NT2/D1 (cell line): Measurements from ENCODE around the gene ANO1.

Experiments used
- DNase-seq: peaks from one replicate; pipeline ENCODE4 v3.0.0-alpha.2; 2011; ENCODE audit warnings: low read depth, low spot score
- H3K27me3 ChIP-seq: 2 replicates; pipeline ENCODE4 v1.6.0; 2011; ENCODE audit warnings: mild to moderate bottlenecking; ENCODE audit not compliant: insufficient read length, insufficient read depth
- H3K36me3 ChIP-seq: 2 replicates; pipeline ENCODE4 v1.6.1; 2011; ENCODE audit warnings: mild to moderate bottlenecking, low read length, mixed read lengths; ENCODE audit not compliant: insufficient read depth, insufficient read length
- H3K4me1 ChIP-seq: 2 replicates; pipeline ENCODE4 v1.5.1; 2011; ENCODE audit not compliant: insufficient read depth, insufficient read length
- H3K4me3 ChIP-seq: 2 replicates; pipeline ENCODE4 v1.5.1; 2011; ENCODE audit warnings: low read depth; ENCODE audit not compliant: insufficient read length
- H3K9ac ChIP-seq: 2 replicates; pipeline ENCODE4 v1.6.0; 2011; ENCODE audit warnings: low read depth; ENCODE audit not compliant: insufficient read length
- H3K9me3 ChIP-seq: 2 replicates; pipeline ENCODE4 v1.5.1; 2011; ENCODE audit warnings: mild to moderate bottlenecking, low read length; ENCODE audit not compliant: insufficient read depth
- SUZ12 ChIP-seq: IDR thresholded peaks from 2 replicates; pipeline ENCODE4 v1.6.1; 2011; ENCODE audit not compliant: insufficient read length, insufficient read depth; ENCODE audit errors: extremely low read depth
- YY1 ChIP-seq: IDR thresholded peaks from 2 replicates; pipeline ENCODE4 v1.6.1; 2011; ENCODE audit not compliant: insufficient read length, insufficient read depth
- ZNF274 ChIP-seq: IDR thresholded peaks from 2 replicates; pipeline ENCODE4 v1.6.1; 2011; ENCODE audit warnings: mild to moderate bottlenecking, low read depth, low read length

Gene ANO1

DNA sequence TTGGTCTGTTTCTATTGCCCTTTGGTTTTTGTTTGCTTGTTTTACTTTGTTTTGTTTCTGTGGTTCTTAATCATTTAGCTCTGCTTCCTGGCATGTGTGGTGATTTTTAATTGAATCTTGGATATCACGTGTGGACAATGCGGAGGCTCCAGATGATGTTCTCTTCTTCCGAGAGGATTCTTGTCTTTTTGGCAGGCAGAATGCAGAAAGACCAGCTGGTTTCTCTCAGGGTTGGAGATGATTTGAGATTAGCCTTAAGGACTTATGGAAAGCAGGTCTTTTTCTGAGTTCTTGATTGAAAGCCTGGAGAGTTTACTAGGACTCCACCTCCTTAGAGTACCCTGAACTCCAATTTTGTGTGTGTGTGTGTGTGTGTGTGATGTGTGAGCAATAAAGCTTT, 21.0 kb upstream of the ANO1 start:
- Histone ChIP-seq H3K27me3 (no peaks in the 10 kb centered on the region), H3K4me1 (no peaks in the 10 kb centered on the region), H3K36me3 (no peaks in the 10 kb centered on the region), H3K9me3 (no peaks in the 10 kb centered on the region), H3K9ac (no peak overlapping the region), H3K4me3 (no peak overlapping the region)
- TF ChIP-seq YY1 (no peak), SUZ12 (no peak), ZNF274 (no peak)
- DNase-seq: no peak

DNA sequence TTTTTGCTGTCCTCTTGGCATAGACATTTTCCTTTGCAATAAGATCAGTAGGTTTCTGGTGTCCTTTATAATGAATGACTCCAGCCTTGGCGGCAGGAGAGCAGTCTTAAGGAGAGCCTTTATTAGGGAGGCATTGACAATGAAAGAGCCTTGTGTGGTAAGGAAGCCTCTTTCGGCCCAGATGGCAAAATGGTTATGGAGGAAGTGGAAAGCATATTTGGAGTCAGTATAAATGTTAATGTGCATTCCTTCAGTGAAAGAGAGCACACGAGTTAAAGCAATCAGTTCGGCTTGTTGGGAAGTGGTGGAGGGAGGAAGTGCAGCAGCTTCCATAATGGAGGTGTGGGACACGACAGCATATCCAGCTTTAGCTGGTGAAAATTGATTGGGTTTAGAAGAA, 18.1 kb upstream of the ANO1 start:
- TF ChIP-seq ZNF274: no peak
- no peak for TF ChIP-seq YY1
- no peak for TF ChIP-seq SUZ12
- Histone ChIP-seq H3K9me3 (no peaks in the 10 kb centered on the region), H3K27me3 (no peaks in the 10 kb centered on the region), H3K4me3 (no peak overlapping the region), H3K4me1 (no peaks in the 10 kb centered on the region), H3K9ac (no peak overlapping the region), H3K36me3 (no peaks in the 10 kb centered on the region)
- no peak for DNase-seq

DNA sequence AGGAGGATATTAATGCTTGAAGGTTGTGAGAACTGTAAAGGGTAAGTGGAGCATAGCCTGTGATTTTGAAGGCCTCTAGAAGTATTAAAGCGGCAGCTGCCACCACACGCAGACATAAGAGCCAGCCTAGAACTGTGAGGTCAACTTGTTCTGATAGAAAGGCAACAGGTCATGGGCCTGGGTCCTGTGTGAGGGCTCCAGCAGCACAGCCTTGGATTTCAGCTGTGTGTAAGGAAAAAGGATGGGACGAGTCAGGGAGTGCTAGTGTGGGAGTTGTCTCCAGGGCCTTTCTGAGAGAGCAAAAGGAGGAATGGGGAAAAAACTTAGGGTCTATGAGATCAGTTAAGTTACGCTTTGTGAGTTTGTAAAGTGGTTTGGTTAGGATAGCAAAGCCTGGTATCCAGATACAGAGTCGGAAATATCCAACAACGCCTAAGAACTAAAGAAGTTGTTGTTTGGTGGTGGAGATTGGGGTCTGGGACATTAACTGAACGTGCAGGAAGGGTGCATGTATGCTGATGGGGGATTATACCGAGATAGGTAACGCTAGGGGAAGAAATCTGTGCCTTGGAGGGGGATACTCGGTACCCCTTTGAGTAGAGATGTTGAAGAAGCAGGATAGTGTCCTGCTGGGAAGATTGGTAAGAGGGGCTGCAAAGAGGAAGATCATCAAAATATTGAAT, 17.4 kb upstream of the ANO1 start:
- H3K36me3 ChIP-seq: no peaks in the 10 kb centered on the region
- TF ChIP-seq SUZ12: no peak
- TF ChIP-seq YY1: no peak
- no peak for TF ChIP-seq ZNF274
- no peak overlapping the region for H3K9ac ChIP-seq
- no peaks in the 10 kb centered on the region for H3K9me3 ChIP-seq
- H3K4me1 ChIP-seq: peaks cover 2% of the 10 kb centered on the region
- H3K4me3 ChIP-seq: no peak overlapping the region
- no peaks in the 10 kb centered on the region for H3K27me3 ChIP-seq
- DNase-seq: no peak

DNA sequence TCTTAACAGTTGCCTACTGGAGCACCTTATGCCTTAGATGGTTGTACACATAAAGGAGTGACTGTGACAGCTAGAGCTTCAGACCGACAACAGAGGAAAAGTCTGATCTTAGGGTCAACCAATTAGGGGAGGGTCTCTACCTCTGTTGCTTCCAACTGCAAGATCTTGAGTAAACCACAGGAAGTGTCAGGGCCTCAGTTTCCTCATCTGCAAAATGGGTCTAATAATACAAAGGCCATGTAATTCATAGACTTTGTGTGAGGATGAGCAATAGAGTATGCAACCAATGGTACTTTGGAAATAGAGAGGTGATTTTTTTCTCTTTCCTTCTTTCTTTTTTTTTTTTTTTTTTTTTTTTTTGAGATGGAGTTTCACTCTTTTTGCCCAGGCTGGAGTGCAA, 16.4 kb upstream of the ANO1 start:
- no peaks in the 10 kb centered on the region for H3K27me3 ChIP-seq
- no peak overlapping the region for H3K4me3 ChIP-seq
- TF ChIP-seq YY1: no peak
- no peak for TF ChIP-seq ZNF274

DNA sequence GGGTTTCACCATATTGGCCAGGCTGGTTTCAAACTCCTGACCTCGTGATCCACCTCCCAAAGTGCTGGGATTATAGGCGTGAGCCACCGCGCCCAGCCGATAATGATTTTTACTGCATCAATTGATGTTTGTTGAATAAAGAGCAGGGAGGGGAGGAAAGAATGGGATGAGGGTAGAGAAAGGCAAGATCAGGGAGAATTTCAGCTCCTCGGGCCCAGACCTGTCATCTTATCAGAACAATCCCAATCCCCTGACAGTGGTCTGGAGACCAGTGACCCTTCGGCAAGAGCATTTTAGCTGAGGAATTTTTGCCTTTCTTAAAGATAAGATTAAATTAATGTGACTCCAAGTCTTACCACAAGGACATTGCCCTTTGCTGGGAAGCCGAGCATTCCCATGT, 15.0 kb upstream of the ANO1 start:
- Histone ChIP-seq H3K9ac (no peak overlapping the region), H3K27me3 (no peaks in the 10 kb centered on the region), H3K4me3 (no peak overlapping the region), H3K9me3 (no peaks in the 10 kb centered on the region), H3K36me3 (no peaks in the 10 kb centered on the region), H3K4me1 (peaks cover 10% of the 10 kb centered on the region)
- no peak for TF ChIP-seq YY1
- no peak for TF ChIP-seq SUZ12
- no peak for TF ChIP-seq ZNF274
- DNase-seq: no peak

More for the DNA sequence above, 16.4 kb upstream of the ANO1 start:
- Histone ChIP-seq H3K4me1 (peaks cover 5% of the 10 kb centered on the region), H3K9ac (no peak overlapping the region), H3K36me3 (no peaks in the 10 kb centered on the region), H3K9me3 (no peaks in the 10 kb centered on the region)
- no peak for DNase-seq

DNA sequence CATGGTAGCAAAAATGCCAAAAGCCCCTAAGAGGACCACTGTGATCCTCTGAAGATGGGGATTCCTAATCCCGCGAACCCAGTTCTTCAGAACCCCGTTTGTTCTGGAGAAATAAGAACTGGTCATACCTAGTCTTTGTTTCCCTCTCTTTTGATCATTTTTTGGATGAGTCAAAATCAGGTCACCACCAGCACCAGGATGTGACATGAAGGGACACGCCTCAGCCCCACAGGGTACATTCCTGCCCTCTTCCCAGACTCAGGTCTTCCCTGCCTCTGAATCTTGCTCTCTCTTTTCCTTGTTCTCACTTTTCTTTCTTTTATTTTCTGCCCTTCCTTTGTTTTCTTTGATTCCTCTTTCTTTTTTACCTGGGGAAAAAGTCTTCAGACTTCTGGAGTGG, 14.6 kb upstream of the ANO1 start:
- H3K4me3 ChIP-seq: no peak overlapping the region
- H3K27me3 ChIP-seq: no peaks in the 10 kb centered on the region
- no peak overlapping the region for H3K9ac ChIP-seq
- H3K9me3 ChIP-seq: no peaks in the 10 kb centered on the region
- TF ChIP-seq SUZ12 (no peak), ZNF274 (no peak), YY1 (no peak)
- peaks cover 12% of the 10 kb centered on the region for H3K4me1 ChIP-seq
- no peak for DNase-seq
- no peaks in the 10 kb centered on the region for H3K36me3 ChIP-seq

DNA sequence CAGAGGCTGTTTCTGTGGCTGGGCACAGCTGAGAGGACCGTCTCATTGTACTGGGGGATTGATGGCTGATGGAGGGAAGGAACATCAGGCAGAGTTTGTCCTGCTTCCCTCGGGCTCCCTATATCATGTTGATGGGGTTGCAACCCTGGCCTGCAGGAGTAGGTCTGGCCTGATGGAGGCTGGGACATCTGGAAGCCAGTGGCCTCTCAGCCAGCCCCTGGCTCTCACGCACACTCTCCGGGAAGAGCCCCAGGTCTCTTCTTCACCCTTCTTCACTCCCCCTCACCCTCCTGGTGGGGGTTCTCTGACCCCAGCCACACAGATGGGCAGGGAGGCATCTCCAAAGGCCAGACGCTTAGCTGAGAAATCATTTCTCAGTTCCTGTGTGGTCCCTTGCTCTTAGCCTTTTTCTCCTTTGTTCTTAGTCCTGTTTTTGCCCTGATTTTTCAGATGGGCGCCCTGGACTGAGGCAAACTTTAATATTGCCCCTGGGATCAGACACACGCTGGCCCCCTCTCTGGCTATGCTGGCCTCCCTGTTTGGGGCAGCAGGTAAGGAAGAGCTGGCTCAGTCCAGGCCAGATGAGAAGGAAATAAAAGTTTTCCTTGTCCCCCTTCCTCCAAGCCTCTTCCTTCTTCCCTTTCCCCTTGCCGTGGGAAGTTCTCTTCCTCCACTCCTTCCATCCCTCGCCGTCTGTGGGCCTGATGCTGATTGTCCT, 13.9 kb upstream of the ANO1 start:
- peaks cover 12% of the 10 kb centered on the region for H3K4me1 ChIP-seq
- H3K36me3 ChIP-seq: no peaks in the 10 kb centered on the region
- H3K27me3 ChIP-seq: no peaks in the 10 kb centered on the region
- TF ChIP-seq SUZ12: no peak
- TF ChIP-seq YY1: no peak
- no peak for TF ChIP-seq ZNF274
- H3K4me3 ChIP-seq: no peak overlapping the region
- DNase-seq: no peak
- no peaks in the 10 kb centered on the region for H3K9me3 ChIP-seq
- H3K9ac ChIP-seq: no peak overlapping the region
